WERI-Rb-1 (cell line): Measurements from ENCODE around the gene C10orf95.

Experiments used
- DNase-seq: peaks from one replicate; pipeline ENCODE4 v3.0.0-alpha.2; 2020
- H3K27ac ChIP-seq: fragments of 250-450 bp; sonication (Bioruptor Pico); 2 replicates; pipeline ENCODE4 v1.5.1; 2020; ENCODE audit warnings: mild to moderate bottlenecking, moderate library complexity
- H3K27me3 ChIP-seq: fragments of 250-450 bp; sonication (Bioruptor Pico); 2 replicates; pipeline ENCODE4 v1.5.1; 2021; ENCODE audit warnings: mild to moderate bottlenecking, low read depth, moderate library complexity; ENCODE audit not compliant: insufficient read depth, severe bottlenecking
- H3K36me3 ChIP-seq: fragments of 250-450 bp; sonication (Bioruptor Pico); 2 replicates; pipeline ENCODE4 v1.5.1; 2020; ENCODE audit warnings: mild to moderate bottlenecking, moderate library complexity
- H3K4me3 ChIP-seq: 2 replicates; pipeline ENCODE4 v1.5.1; 2011; ENCODE audit warnings: low read depth, mild to moderate bottlenecking, control low read depth, low read length
- H3K9me3 ChIP-seq: fragments of 250-450 bp; sonication (Bioruptor Pico); 2 replicates; pipeline ENCODE4 v1.5.1; 2021; ENCODE audit warnings: mild to moderate bottlenecking, moderate library complexity; ENCODE audit not compliant: severe bottlenecking
- CTCF ChIP-seq: IDR thresholded peaks from 2 replicates; pipeline ENCODE4 v1.5.1; 2011; ENCODE audit warnings: low read depth, mild to moderate bottlenecking, control low read depth, inconsistent platforms, low read length

C10orf95 gene

GRCh38 chr10:102476466-102477141, 25.3 kb upstream of the C10orf95 start:
- TF ChIP-seq CTCF = no peak
- peaks cover 66% of the 10 kb centered on the region for H3K36me3 ChIP-seq

GRCh38 chr10:102475451-102476040, 24.2 kb upstream of the C10orf95 start:
- DNase-seq = no peak

More at GRCh38 chr10:102476466-102477141, 25.3 kb upstream of the C10orf95 start:
- no peaks in the 10 kb centered on the region for H3K9me3 ChIP-seq
- no peak overlapping the region for H3K4me3 ChIP-seq
- DNase-seq = no peak
- no peak overlapping the region for H3K27ac ChIP-seq
- no peaks in the 10 kb centered on the region for H3K27me3 ChIP-seq

GRCh38 chr10:102473445-102474331, 22.3 kb upstream of the C10orf95 start:
- H3K27ac ChIP-seq = no peak overlapping the region
- H3K36me3 ChIP-seq = peaks cover 52% of the 10 kb centered on the region
- no peaks in the 10 kb centered on the region for H3K9me3 ChIP-seq
- H3K27me3 ChIP-seq = no peaks in the 10 kb centered on the region
- H3K4me3 ChIP-seq = no peak overlapping the region
- TF ChIP-seq CTCF = no peak
- DNase-seq = no peak

More at GRCh38 chr10:102475451-102476040, 24.2 kb upstream of the C10orf95 start:
- TF ChIP-seq CTCF = no peak
- Histone ChIP-seq H3K4me3 (no peak overlapping the region), H3K27ac (no peak overlapping the region), H3K27me3 (no peaks in the 10 kb centered on the region), H3K36me3 (peaks cover 58% of the 10 kb centered on the region), H3K9me3 (no peaks in the 10 kb centered on the region)

- Histone ChIP-seq H3K9me3 (no peaks in the 10 kb centered on the region), H3K36me3 (peaks cover 37% of the 10 kb centered on the region), H3K27me3 (no peaks in the 10 kb centered on the region), H3K4me3 (no peak overlapping the region), H3K27ac (no peak overlapping the region)
- DNase-seq = no peak
- TF ChIP-seq CTCF = no peak
Observed at GRCh38 chr10:102470579-102471546, 19.5 kb upstream of the C10orf95 start.

- no peaks in the 10 kb centered on the region for H3K27me3 ChIP-seq
- H3K9me3 ChIP-seq = no peaks in the 10 kb centered on the region
- H3K27ac ChIP-seq = no peak overlapping the region
- no peak for DNase-seq
- no peak overlapping the region for H3K4me3 ChIP-seq
- peaks cover 19% of the 10 kb centered on the region for H3K36me3 ChIP-seq
- TF ChIP-seq CTCF = no peak
Observed at GRCh38 chr10:102468683-102469082, 17.3 kb upstream of the C10orf95 start.
